GM19324 (cell line): ENCODE measurements around the gene CCDC39.

ENCODE experiments used
- ATAC-seq: cut with Tn5 transposase; IDR thresholded peaks from one replicate; pipeline ENCODE4 v1.9.1; 2021; ENCODE audit warnings: mild to moderate bottlenecking, moderate library complexity; ENCODE audit not compliant: unreplicated experiment, low FRiP score

Gene CCDC39

DNA sequence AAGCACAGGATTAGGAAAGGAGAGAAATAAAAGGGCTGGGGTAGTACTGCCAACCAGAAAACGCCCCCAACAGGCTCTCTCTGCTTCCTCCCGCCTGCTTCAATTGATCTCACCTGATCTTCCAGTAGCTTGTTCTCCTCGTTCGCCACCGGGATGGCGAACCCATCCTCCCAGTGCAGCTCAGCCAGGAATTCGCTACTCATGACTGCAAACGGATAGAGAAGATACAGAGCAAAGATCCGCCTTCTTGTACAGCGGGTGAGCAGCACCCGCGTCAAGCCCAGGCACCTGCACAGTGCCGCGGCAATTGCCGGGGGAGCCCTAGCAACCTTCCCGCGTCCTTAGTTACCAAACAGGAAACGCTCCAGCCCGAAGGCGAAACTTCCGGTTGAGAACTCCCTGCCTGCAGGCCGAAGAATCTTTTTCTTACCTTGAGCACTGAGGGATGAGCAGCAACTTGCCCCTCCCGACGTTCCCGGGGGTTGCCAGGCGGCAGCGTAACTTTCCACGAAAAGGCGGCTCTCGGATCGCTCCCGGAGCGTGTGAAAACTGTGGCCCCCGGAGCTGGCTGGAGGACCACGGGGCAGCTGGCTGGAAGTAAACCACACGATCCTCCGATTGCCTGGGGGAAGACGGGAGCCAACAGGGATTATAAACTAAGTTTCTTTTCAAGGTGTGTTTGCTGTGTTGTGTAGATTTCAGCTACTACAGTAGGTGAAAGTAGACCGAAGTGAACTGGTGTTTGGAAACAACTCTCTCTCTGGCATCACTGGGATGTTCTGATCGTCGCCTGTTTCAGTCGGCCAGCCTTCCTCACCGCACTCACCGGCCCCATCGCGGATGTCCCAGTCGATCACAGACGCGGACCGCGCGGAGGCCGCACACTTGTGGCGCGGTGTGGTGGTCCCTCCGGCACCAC is at the start of gene CCDC39:
Gene CCDC39 (minus strand): TSS at position 312 of the 919 bp plus-strand sequence. CDS start 109 bp downstream, at position 203.
- peak; percentile 96 for ATAC-seq

DNA sequence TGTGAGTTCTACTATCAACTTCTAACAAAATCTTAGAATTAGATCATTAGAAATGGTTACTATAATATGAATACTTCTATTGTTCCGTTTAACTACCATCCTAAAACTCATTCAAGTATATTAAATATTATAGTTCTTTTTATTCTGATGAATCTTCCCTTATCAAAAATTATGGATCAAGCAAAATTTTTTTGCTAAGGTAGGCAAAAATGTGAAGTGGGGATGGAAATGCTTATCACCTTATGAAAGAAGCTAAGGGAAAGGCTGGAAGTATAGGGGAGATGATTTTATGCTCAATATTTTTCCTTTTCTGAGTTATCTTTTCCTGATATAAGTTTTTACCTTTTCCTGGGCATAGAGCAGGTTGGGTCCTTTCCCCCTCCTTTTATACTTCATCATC is 40.7 kb upstream of the CCDC39 start:
- no peak for ATAC-seq

DNA sequence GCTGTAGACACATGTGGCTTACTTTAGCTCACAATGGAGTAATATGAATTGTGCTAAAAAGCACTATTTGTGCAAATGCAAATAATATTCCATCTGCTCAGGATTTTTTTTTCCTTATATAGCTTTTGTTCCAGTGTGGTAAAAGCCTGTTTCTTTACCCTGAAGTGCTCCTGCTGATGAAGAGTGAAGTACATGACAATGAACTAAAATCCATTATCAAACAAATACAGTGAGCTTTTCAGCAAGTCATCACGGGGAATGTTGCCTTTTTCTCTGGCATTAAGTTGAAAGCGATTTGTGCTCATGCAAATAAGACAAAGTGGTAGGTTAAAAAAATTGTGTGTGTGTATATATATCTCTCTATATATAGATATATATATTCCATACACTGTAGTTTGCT is 28.6 kb upstream of the CCDC39 start:
- ATAC-seq: no peak

DNA sequence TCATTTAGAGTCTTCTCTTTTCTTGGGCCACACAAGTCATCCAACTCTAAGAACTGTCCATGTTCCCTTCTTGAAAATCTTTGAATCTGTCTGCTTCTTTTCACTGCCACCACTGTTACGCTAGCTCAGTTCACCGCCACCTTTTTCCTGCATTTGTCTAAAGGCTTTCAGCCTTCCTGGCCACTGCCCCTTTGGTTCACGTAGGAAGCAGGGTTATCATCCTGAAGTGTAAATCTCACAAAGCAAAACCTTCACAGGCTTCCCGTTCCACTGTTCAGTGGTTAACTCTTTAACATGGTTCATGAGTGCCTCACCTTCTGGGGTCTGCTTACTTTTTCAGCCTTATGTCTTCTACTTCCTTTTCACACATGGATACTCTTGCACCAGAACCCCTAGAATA is 26.3 kb upstream of the CCDC39 start:
- no peak for ATAC-seq

DNA sequence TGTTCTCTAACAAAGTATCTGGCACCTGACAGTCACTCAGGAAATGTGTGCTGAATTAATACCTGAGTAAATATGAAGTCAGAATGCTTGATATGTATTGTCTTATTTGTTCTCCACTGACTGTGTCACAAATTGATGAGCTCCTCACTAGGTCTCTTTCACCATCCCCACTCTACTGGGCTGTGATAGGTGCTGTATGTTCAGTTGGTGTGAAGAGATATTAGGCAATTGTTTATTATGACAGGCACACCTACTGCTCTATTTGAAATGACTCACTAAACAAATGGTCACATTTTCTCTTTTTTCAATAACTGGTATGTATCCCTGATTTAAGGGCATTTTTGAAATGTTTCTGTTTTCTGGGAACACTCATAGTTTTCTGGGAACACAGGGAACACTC is 25.2 kb upstream of the CCDC39 start:
- no peak for ATAC-seq

DNA sequence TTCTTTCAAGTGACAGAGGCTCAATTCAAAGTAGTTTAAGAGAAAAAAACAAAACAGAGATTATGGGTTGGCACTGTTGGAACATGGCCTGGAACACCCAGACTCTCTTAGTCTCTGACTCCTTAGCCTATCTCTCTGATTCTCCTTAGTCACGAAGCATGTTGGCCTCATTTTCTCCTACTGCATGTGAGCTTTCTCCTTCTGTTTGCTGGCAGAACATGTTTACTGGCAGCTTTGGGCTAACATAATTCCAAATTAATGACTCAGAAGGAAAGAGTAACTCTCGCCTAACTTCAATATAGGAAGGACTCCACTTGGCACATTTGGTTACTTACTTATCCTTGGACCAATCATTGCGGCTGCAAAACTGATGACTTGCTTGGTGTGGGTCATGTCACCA is 21.7 kb upstream of the CCDC39 start:
- no peak for ATAC-seq

DNA sequence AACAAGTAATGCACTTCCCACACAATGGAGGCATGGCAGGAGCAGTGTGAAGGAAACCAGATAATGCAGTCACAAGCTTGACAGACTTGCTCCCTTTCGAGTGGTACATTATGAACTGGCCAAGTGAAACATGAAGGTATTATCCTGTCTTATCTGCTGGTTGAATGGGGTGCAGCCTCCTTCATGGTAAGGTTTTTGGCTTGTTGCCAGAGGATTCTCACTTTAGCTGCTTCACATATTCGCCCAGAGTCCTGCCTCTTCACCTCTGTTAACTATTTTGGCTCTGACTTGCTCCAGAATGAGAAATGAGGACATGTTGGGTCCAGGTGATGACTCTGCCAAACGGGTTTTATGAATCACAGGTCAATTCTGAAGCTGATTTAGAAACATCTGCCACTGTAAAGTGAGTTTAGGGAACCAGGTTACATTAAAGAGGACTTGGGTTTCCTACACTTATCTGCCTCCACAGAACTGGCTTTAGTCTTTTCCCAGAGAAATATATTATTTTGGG is 19.5 kb upstream of the CCDC39 start:
- ATAC-seq: no peak

DNA sequence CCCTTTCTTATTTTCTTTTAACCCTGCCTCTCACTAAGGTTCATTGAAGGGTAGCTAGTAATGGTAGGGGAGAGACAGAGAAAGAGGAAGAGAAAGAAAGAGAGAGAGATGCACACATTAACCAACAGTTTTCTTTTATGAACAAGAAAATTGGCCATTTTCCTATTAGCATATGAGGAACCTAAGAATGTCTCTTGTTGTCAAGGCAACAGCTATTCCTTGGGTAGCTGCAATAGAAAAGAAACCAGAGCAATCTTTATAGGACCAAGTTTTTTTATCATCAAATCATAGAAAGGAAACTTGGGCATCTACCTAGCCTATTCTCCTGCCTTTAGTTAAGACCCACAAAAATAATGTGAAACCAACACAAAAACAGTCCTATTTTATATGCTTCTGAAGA is 15.0 kb upstream of the CCDC39 start:
- ATAC-seq: no peak

DNA sequence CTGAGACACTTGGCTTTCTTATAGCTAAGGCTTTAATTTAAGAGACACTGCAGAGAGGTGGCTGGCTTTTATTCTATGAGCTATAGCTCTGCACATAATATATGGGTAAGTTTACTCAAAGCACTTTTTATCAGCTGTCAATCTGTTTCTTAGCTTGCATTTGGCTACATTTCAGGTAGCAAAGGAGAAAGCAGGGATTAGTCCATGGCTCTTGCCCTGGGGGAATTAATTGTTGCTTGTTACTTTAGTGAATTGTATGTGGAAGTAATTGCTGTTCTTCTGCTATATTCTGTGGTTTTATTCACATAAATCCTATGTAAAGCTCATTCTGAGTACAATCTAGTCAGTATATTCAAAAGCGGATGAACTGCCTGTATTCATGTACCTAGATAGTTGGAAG is 14.4 kb upstream of the CCDC39 start:
- ATAC-seq: no peak

DNA sequence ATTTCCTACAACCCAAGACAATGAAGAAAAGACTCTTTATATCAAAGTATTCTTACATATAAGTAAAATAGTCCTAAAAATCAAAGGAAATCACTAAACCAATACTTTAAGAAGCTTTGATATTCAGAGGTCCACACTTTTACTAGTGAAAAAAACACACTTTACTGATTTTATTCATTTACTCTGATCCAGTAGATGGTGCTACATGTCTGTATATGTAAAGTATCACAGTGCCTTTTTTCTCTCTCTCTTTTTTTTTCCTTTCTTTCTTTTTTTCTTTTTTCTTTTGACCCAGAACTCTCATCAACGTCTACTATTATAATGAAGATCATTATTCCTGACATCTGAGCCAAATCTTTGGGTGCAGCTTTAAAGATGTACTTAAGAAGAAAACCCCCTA is 10.8 kb upstream of the CCDC39 start:
- ATAC-seq: no peak

DNA sequence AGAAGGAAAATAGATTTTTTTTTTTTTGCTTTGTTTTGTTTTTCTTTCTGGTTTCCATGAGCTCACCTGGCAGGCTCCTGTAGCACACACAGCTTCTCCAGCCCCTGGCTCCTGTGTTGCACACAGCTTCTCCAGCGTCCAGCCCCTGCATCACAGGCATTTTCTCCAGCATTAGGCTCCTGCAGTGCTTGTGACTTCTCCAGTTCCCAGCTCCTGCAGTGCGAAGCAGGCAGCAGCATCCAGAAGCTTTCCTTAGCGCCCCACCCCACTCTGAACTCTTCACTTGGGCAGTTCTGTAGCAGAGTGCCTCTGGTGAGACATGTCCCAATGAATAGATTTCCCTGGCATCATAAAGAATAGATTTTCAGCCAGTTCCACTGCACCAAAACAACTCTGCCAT is 5.5 kb upstream of the CCDC39 start:
- no peak for ATAC-seq

DNA sequence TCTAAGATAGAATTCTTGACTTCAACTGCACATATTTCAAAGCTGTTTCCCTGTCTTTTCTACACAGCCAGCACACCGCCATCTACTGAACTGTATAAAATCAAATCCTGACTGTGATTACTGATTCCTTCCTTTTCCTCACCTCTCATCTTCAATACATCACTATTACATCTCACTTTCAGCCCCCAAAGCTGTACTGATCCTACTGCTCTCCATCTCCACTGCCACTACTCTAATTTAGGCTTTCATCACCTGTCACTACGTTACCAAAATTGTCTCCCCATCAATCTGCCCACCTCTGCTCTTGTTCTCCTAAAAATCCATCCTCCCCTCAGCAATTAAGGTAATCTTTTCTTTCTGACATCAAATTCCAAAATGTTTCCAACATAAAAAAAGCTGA is 4.5 kb upstream of the CCDC39 start:
- ATAC-seq: no peak

DNA sequence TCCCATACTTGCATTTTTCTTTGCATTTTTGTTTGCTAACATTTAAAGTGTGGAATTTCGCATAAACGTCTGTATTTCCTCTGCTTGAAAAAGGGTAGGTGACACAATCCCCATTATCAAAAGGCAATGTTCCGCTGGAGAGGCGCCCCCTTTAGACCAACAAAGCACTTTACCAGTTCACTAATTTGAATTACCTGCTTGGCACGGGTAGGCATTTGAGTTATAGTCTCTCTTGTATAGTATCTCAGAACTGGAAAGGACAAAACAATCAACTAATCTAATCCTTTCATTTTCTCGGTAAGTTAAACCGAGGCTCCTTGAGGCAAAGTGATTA is 775 bp upstream of the CCDC39 start:
- peak; percentile 45 for ATAC-seq

DNA sequence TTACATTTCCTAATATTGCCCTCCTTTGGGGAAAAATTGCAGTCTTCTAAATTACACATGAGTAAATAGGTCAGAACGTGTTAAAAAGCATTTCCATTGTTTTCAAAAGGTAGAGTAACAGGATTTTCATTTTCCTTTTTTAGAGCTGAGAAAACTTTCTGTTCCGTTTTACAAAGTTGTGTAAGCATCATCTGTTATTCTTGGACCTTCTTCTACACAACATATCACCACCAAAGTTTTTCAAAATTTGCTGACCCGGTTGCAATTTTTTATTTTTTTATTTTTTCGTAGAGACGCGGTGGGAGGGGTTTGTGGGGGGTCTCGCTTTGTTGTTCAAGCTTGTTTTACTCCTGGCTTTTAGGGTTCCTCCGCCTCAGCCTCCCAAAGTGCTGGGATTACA is 1.1 kb downstream of the CCDC39 start:
- no peak for ATAC-seq

DNA sequence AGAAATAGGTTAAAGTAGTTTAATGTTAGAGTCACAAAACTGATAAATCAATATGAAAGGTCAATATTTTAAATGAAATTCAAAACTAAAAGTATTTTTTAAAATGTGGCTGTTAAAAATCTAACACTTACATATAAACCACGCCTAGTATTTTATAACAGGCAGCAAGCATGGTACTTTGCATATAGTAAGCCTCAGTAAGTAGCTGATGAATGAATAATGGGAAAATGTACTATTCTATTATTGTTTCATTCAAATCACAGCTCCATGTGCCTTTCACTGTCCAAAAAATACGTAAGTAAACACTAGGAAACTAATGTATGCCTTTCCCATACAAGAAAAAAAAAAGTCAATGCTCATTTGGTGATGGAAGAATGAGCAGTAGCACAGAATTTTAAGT is 17.8 kb downstream of the CCDC39 start:
- ATAC-seq: no peak

DNA sequence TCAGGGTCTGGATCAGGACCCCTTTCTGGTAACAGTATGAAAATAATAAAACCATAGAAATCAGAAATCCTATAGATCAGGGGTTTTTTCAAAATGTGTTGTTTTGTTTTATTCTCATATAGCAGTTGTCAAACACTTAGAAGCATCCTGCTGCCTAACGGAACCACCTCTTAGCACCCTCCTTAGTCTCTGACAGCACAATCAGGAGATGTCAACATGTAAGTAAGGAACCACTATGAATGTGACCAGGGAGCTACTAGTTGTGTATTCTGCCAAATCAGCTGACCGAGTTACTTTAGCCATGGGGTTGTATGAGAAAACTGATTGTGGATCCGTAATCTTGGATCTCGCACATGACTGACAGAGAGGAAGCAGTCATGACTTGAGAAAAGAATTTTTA is 22.2 kb downstream of the CCDC39 start:
- ATAC-seq: no peak

DNA sequence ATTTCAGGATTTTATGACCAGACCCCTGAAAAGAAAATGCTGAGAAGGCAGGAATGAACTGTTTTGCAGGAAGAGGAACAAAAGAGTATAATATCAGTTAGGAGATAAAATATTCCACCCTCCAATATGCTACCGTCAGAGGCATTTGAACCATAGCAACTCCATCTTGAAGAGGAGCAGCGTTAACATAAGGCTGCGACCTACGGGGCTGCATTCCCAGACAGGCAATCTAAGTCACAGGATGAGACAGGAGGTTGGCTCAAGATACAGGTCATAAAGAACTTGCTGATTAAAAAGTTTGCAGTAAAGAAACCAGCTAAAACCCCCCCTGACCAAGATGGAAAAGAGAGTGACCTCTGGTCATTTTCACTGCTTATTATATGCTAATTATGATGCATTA is 22.9 kb downstream of the CCDC39 start:
- no peak for ATAC-seq

DNA sequence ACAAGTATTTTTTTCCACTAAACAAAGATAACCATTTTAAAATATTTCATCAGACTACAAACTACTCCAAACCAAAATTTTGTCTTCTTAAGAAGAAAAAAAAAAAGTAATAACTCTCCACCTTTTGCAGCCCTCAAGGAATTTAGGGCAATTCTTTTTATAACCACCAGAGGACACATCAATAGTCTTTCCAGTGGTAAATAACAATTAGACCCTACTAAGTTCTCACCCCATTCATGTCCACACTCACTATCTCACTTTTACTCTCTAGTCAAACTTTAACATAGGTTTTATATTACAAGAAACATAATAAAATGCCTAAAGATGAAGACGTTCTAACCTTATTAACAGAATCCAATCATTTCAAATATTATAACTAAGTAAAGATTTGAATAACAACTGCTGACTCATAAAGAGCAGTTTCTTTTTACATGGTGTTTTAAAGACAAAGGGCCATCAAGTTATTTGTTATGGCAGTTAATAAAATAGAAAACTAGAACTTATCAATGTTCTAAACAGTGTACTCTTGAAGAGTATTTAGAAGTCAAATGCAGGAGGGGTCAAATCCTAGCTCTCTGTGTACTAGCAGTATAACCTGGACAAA is 33.0 kb downstream of the CCDC39 start:
- no peak for ATAC-seq

DNA sequence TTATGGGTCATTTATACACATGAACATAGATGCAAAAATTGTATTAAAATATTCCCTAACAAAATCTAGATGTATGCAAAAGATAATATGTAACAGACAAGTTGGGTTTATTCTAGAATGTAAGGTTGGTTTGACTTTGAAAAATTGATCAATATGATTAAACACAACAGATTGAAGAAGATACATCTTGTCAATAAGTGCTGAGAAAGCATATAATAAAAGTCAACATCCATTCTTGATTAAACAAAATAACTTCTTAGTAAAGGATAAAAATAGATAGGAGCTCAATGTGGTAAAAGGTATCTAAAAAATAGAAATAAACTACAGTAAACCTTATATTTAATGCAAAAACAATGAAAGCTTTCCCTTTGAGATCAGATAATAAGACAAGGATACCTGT is 38.3 kb downstream of the CCDC39 start:
- no peak for ATAC-seq

DNA sequence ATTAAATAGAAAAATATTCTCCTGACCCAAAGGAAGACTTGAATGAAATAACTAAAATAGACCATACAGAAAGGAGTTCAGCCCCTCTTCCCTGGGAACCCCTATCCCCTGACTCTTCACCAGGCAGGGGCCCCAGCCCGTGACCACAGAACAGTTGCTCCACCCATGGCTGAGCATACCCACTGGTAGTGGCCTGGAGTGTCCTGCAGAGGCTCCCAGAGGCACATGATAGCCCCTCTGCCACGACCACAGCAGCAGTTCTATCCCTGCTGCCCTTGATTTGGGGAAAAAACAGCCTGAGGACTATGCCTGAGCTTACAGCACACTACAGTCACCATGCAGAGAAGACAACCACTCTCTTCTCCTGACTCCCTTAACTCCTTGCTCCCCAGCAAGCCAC is 45.6 kb downstream of the CCDC39 start:
- no peak for ATAC-seq

DNA sequence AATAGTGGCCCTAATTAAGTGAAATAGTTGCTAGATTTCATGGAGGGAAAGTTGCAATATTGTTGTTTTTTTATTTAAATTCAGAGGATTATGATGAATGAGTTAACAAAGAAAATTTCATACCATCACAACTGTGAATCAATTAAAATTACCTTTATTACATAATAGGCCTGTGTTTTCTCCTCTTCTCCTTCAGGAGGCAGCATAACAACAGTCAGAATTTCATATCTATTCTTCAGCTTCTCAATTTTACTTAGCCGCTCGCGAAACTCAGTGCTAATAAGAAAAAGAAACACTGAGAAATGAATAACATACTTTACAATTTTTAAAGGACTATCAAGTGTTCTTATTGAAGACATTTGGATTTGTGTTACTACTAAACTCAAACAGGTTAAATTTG is 48.0 kb downstream of the CCDC39 start:
- ATAC-seq: no peak

DNA sequence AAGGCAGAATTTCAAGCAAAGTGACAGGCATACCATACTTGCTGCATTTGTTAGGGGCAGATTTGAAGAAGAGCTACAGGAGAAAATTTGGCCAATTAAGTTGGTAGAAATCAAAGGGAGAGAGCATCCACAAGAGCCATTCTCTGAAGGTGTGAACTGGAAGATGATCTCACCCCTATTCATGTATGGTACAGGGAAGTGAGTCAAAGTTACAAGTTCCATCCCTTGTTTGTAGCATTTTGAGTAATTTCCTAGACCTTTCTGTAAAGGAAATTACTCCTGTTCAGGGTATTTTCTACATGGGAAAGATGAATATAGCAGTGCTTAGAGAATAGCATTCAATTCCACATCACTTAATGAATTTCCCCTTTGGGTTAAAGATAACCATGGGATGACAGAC is 48.9 kb downstream of the CCDC39 start:
- ATAC-seq: no peak
